Hepatocyte (in vitro differentiated cells): ENCODE data around the gene GRHPR. TPM values are rescaled to one million over a fixed set of nuclear protein-coding genes. Genes with fewer than 3 reads are reported as not detected.
A peak's percentile ranks its signal among the peaks of the same experiment; 100 is the strongest.

Experiments used
- DNase-seq: peaks from one replicate; pipeline ENCODE4 v3.0.0-alpha.2; 2016; ENCODE audit warnings: low spot score
- H2AFZ ChIP-seq: fragments of 200-600 bp; sonication (generic); 2 replicates; pipeline ENCODE4 v1.6.0; 2016; ENCODE audit warnings: antibody characterized with exemption, mild to moderate bottlenecking
- H3K27ac ChIP-seq: fragments of 200-600 bp; sonication (generic); 2 replicates; pipeline ENCODE4 v1.5.1; 2016; ENCODE audit warnings: mild to moderate bottlenecking
- H3K27me3 ChIP-seq: fragments of 200-600 bp; sonication (generic); 2 replicates; pipeline ENCODE4 v1.6.1; 2016
- H3K36me3 ChIP-seq: fragments of 200-600 bp; sonication (generic); replicated peaks from 2 replicates; pipeline ENCODE4 v1.5.1; 2016; ENCODE audit warnings: low read depth; ENCODE audit not compliant: insufficient read depth
- H3K4me1 ChIP-seq: fragments of 200-600 bp; sonication (generic); 2 replicates; pipeline ENCODE4 v1.5.1; 2016; ENCODE audit warnings: mild to moderate bottlenecking, moderate library complexity; ENCODE audit not compliant: insufficient read depth
- H3K4me2 ChIP-seq: fragments of 200-600 bp; sonication (generic); 2 replicates; pipeline ENCODE4 v1.6.0; 2016
- H3K4me3 ChIP-seq: fragments of 200-600 bp; sonication (generic); 2 replicates; pipeline ENCODE4 v1.5.1; 2016; ENCODE audit warnings: mild to moderate bottlenecking
- H3K79me2 ChIP-seq: fragments of 200-600 bp; sonication (generic); 2 replicates; pipeline ENCODE4 v1.6.0; 2017; ENCODE audit warnings: mild to moderate bottlenecking
- H3K9me2 ChIP-seq: fragments of 200-600 bp; sonication (generic); replicated peaks from 2 replicates; pipeline ENCODE4 v1.6.0; 2017; ENCODE audit warnings: mild to moderate bottlenecking; ENCODE audit not compliant: insufficient read depth
- H3K9me3 ChIP-seq: fragments of 200-600 bp; sonication (generic); 2 replicates; pipeline ENCODE4 v1.5.1; 2016; ENCODE audit warnings: low read depth, mild to moderate bottlenecking
- H4K20me1 ChIP-seq: fragments of 200-600 bp; sonication (generic); 2 replicates; pipeline ENCODE4 v1.6.0; 2016; ENCODE audit warnings: mild to moderate bottlenecking; ENCODE audit not compliant: insufficient read depth, poor library complexity, severe bottlenecking
- EZH2 ChIP-seq: fragments of 200-600 bp; sonication (generic); IDR thresholded peaks from 2 replicates; pipeline ENCODE4 v1.6.1; 2016; ENCODE audit warnings: antibody characterized with exemption, mild to moderate bottlenecking, borderline replicate concordance
- EZH2phosphoT487 ChIP-seq: fragments of 200-600 bp; sonication (generic); IDR thresholded peaks from one replicate; pipeline ENCODE4 v1.6.1; 2018; ENCODE audit warnings: antibody characterized with exemption, mild to moderate bottlenecking, low read depth, moderate library complexity; ENCODE audit not compliant: unreplicated experiment, severe bottlenecking
- WGBS: methylation state at CpG from one replicate; pipeline ENCODE4 v1.1.6; 2016; ENCODE audit warnings: low lambda C conversion rate; ENCODE audit errors: missing lambda C conversion rate; 5-methylcytosine and 5-hydroxymethylcytosine counted together
- polyA plus RNA-seq: library from polyadenylated mRNA; unstranded; fragments of >200 nt; fragmentation: Nextera tagmentation; extraction: Ambion mirVana; gene quantifications from 2 replicates; pipeline ENCODE4 v1.2.1, GENCODE V29; 2016
- total RNA-seq: library from RNA; depleted of rRNA; stranded (reverse); fragments of >200 nt; gene quantifications from 2 replicates; pipeline ENCODE4 v1.2.3, GENCODE V29; 2014
- TF ChIP-seq, protein P1 (sequence below): fragments of 200-600 bp; sonication (generic); IDR thresholded peaks from 2 replicates; pipeline ENCODE4 v1.5.1; 2016; ENCODE audit warnings: antibody characterized with exemption, mild to moderate bottlenecking; ENCODE audit not compliant: poor library complexity

The GRHPR gene
- total and polyA plus RNA-seq, 2 experiments from 2014 or later: 137 to 168 TPM

DNA sequence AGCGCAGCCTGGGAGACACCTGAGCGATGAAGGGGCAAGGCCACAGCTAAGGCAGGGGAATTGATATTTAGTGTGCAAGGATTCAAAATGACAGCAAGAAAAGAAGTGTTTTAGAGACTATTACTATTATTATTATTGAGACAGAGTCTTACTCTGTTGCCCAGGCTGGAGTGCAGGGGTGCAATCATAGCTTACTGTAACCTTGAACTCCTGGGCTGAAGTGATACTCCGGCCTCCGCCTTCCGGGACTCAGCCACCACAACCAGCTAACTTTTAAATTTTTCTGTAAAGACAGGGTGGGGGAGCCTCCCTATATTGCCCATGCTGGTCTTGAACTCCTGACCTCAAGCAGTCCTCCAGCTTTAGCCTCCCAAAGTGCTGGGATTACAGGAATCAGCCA lies 3.3 kb upstream of the GRHPR start:
- Histone ChIP-seq H2AFZ (no peak overlapping the region), H3K9me3 (no peaks in the 10 kb centered on the region), H3K27ac (no peak overlapping the region), H3K36me3 (no peaks in the 10 kb centered on the region), H3K4me2 (no peak overlapping the region), H3K9me2 (no peaks in the 10 kb centered on the region), H3K4me3 (no peak overlapping the region), H4K20me1 (peaks cover 3% of the 10 kb centered on the region), H3K27me3 (no peaks in the 10 kb centered on the region), H3K4me1 (peaks cover 22% of the 10 kb centered on the region), H3K79me2 (peaks cover 16% of the 10 kb centered on the region)
- TF ChIP-seq EZH2phosphoT487 (no peak), EZH2 (no peak)
- TF ChIP-seq, protein P1, sequence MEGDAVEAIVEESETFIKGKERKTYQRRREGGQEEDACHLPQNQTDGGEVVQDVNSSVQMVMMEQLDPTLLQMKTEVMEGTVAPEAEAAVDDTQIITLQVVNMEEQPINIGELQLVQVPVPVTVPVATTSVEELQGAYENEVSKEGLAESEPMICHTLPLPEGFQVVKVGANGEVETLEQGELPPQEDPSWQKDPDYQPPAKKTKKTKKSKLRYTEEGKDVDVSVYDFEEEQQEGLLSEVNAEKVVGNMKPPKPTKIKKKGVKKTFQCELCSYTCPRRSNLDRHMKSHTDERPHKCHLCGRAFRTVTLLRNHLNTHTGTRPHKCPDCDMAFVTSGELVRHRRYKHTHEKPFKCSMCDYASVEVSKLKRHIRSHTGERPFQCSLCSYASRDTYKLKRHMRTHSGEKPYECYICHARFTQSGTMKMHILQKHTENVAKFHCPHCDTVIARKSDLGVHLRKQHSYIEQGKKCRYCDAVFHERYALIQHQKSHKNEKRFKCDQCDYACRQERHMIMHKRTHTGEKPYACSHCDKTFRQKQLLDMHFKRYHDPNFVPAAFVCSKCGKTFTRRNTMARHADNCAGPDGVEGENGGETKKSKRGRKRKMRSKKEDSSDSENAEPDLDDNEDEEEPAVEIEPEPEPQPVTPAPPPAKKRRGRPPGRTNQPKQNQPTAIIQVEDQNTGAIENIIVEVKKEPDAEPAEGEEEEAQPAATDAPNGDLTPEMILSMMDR: no peak
- no peak for DNase-seq
- 92% methylated on average over 5 of the region's 5 CpGs for WGBS

DNA sequence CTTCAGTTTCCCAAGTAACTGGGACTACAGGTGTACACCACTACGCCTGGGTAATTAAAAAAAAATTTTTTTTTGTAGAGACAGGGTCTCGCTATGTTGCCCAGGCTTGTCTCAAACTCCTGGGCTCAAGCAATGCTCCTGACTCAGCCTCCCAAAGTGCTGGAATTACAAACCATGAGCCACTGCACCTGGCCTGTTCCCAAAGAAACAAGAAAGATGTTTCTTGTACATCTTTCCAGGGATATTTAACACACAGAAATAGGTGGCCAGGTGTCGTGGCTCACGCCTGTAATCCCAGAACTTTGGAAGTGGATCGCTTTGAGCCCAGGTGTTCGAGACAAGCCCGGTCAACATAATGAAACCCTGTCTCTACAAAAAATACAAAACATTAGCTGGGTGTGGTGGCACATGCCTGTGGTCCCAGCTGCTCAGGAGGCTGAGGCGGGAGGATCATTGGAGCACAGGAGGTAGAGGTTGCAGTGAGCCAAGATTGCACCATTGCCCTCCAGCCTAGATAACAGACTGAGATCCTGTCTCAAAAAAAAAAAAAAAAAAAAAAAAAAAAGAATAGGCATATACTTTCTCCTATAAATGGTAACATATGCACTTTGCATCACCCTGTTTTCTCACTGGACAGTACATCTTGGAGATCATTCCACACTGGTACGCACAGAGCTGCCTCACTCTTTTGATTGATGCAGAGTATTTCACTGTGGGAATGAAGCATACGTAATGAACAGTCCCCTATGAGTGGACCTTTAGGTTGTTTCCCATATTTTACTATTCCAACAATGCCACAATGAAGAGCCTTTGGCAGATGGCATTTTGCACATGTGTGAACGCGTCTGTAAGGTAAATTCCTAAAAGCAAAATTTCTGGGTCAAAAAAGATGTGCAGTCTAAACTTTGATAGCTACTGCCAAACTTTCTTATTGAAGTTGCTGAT lies 2.0 kb upstream of the GRHPR start:
- H3K4me2 ChIP-seq: no peak overlapping the region
- WGBS: 90% methylated on average over 12 of the region's 12 CpGs

DNA sequence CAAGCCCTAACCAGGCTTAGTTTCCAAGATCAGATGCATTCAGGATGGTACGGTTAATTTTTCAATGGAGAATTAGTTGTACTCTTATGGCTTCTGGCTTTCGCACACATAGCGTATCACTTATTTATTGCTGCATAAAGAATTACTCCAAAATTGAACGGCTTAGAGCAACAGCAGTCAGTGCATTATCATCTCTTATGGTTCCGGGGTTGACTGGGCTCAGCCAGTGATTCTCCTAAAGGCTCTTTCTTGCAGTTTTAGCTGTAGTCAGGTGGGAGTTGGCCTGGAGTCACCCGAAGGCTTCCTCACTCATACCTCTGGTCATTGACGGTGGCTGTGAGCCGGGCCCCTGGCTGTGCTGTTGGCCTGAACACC lies 595 bp upstream of the GRHPR start:
- no peaks in the 10 kb centered on the region for H3K9me2 ChIP-seq
- H3K4me2 ChIP-seq: peak overlapping the region; percentile 92
- H3K27ac ChIP-seq: peak overlapping the region; percentile 92
- peaks cover 23% of the 10 kb centered on the region for H3K4me1 ChIP-seq
- TF ChIP-seq, protein P1: no peak
- TF ChIP-seq EZH2phosphoT487 (no peak), EZH2 (no peak)
- no peaks in the 10 kb centered on the region for H3K27me3 ChIP-seq
- no peak for DNase-seq
- 57% methylated on average over 8 of the region's 8 CpGs for WGBS
- H3K4me3 ChIP-seq: peak overlapping the region; percentile 28
- H3K36me3 ChIP-seq: no peaks in the 10 kb centered on the region
- H4K20me1 ChIP-seq: peaks cover 11% of the 10 kb centered on the region
- H3K79me2 ChIP-seq: peaks cover 33% of the 10 kb centered on the region
- H3K9me3 ChIP-seq: no peaks in the 10 kb centered on the region
- H2AFZ ChIP-seq: peak overlapping the region; percentile 80

More for the DNA sequence above, 2.0 kb upstream of the GRHPR start:
- Histone ChIP-seq H3K9me2 (no peaks in the 10 kb centered on the region), H4K20me1 (peaks cover 6% of the 10 kb centered on the region), H3K27me3 (no peaks in the 10 kb centered on the region), H3K79me2 (peaks cover 29% of the 10 kb centered on the region), H3K9me3 (no peaks in the 10 kb centered on the region), H3K4me3 (no peak overlapping the region), H3K36me3 (no peaks in the 10 kb centered on the region), H3K27ac (no peak overlapping the region), H2AFZ (no peak overlapping the region), H3K4me1 (peaks cover 23% of the 10 kb centered on the region)
- TF ChIP-seq EZH2phosphoT487: no peak
- TF ChIP-seq, protein P1: no peak
- TF ChIP-seq EZH2: no peak
- no peak for DNase-seq
